Measurements from ENCODE around the gene HAUS5. TPM values are rescaled to one million over a fixed set of nuclear protein-coding genes. Genes with fewer than 3 reads are reported as not detected.

The HAUS5 gene
- total and polyA plus RNA-seq, 2 of the 8 experiments (the other 6 are each of a cell fraction or from before 2014, with no cell fraction given), result 13.8 to 25.7 TPM

DNA sequence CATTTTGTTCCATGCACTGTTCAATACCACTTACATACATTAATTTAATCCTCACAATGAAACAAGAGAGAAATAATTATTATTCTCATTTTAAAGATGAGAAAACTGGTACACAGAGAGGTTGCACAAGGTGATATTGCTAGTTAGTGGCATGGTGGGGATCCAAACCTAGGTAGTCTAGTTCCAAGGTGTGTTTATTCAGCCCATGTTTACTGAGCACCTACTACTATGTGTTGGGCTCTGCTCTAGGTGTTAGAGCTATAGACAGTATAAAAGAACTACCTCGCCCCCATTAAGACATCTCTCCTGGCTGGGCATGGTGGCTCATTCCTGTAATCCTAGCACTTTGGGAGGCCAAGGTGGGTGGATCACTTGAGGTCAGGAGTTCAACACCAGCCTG is 29.8 kb upstream of the HAUS5 start:
- no peak for DNase-seq (ENCODE audit: low read depth in 1 of 2, low spot score in 2 of 2)
- Histone ChIP-seq H4K5ac (ENCODE audit: insufficient read length, low read depth, low read length) (no peak overlapping the region), H3K79me2 (ENCODE audit: control insufficient read depth in 1 of 2, insufficient read depth in 2 of 2, low read length in 2 of 2) (no peaks in the 10 kb centered on the region), H3K27me3 (replicated peaks in 1 of 4; ENCODE audit: control insufficient read depth in 3 of 4, extremely low read depth in 1 of 4, insufficient read depth in 3 of 4, low read length in 3 of 4) (no peaks in the 10 kb centered on the region; a peak in 2 of 7 replicates), H3K36me3 (ENCODE audit: control insufficient read depth in 2 of 4, insufficient read depth in 4 of 4, low read length in 3 of 4) (no peaks in the 10 kb centered on the region), H2BK5ac (ENCODE audit: low read depth, low read length) (no peak overlapping the region), H3K27ac (ENCODE audit: low read depth, low read length) (no peak overlapping the region), H3K4ac (replicated peaks; ENCODE audit: insufficient read length, low read depth, low read length) (no peak overlapping the region), H2AFZ (ENCODE audit: low read length) (no peak overlapping the region), H2BK120ac (replicated peaks; ENCODE audit: low read depth, low read length) (no peak overlapping the region), H4K20me1 (replicated peaks in 1 of 2; ENCODE audit: control insufficient read depth in 1 of 2, insufficient read depth in 2 of 2, low read length in 2 of 2) (no peaks in the 10 kb centered on the region), H3K9ac (replicated peaks in 1 of 4; ENCODE audit: extremely low read depth in 1 of 4, low read depth in 3 of 4, low read length in 3 of 4) (no peak overlapping the region), H2BK12ac (ENCODE audit: low read depth, low read length) (no peak overlapping the region), H3K9me3 (ENCODE audit: insufficient read depth in 2 of 2, low read depth in 1 of 2, low read length in 1 of 2) (peaks cover 5 to 8% of the 10 kb centered on the region in 2 experiments; a peak in 3 of 4 replicates), H3K4me3 (ENCODE audit: extremely low read depth in 1 of 4, insufficient read depth in 2 of 4, low read depth in 3 of 4, low read length in 4 of 4) (no peak overlapping the region), H3K79me1 (ENCODE audit: low read depth, low read length) (no peaks in the 10 kb centered on the region), H3K4me2 (ENCODE audit: insufficient read depth in 1 of 2, low read depth in 2 of 2, low read length in 2 of 2) (no peak overlapping the region), H3K23ac (ENCODE audit: insufficient read length) (no peak overlapping the region), H3K14ac (ENCODE audit: insufficient read length) (no peak overlapping the region), H3K56ac (replicated peaks; ENCODE audit: insufficient read length, low read depth, low read length) (no peak overlapping the region), H4K91ac (replicated peaks; ENCODE audit: insufficient read length, low read length) (no peak overlapping the region), H3K23me2 (ENCODE audit: low read depth, low read length) (no peaks in the 10 kb centered on the region), H2BK20ac (ENCODE audit: low read length) (no peak overlapping the region), H3K4me1 (replicated peaks in 1 of 4; ENCODE audit: control insufficient read depth in 3 of 4, insufficient read depth in 4 of 4, low read length in 3 of 4) (no peaks in the 10 kb centered on the region), H4K8ac (ENCODE audit: extremely low read depth, insufficient read depth, low read length) (no peak overlapping the region), H2AK5ac (ENCODE audit: low read depth, low read length) (no peak overlapping the region), H2BK15ac (ENCODE audit: low read length) (no peak overlapping the region), H3K18ac (ENCODE audit: extremely low read depth, low read length) (no peak overlapping the region)
- 100% methylated on average over 1 of the region's 1 CpG; no CpG with 5 or more reads in 1 of the 2 experiments for WGBS, 2 experiments (ENCODE audit: extremely low coverage in 1 of 2, insufficient coverage in 1 of 2, insufficient read length in 1 of 2, insufficient replicate concordance in 2 of 2, low coverage in 1 of 2, low lambda C conversion rate in 2 of 2, missing lambda C conversion rate in 1 of 2)
- no peak for TF ChIP-seq EP300 (IDR thresholded peaks at IDR 0.05; ENCODE audit: borderline replicate concordance in 1 of 2, low read depth in 2 of 2, low read length in 2 of 2)
- TF ChIP-seq, protein P1, sequence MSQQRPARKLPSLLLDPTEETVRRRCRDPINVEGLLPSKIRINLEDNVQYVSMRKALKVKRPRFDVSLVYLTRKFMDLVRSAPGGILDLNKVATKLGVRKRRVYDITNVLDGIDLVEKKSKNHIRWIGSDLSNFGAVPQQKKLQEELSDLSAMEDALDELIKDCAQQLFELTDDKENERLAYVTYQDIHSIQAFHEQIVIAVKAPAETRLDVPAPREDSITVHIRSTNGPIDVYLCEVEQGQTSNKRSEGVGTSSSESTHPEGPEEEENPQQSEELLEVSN (IDR thresholded peaks at IDR 0.05), result no peak
- no peak for TF ChIP-seq RAD21 (IDR thresholded peaks at IDR 0.05 in 1 of 2, conservative IDR thresholded peaks at IDR 0.05 in 1 of 2; ENCODE audit: low read depth in 2 of 2, low read length in 2 of 2)
- no peak for TF ChIP-seq NRF1 (IDR thresholded peaks at IDR 0.05; ENCODE audit: low read depth, low read length)
- TF ChIP-seq JUND (IDR thresholded peaks at IDR 0.05; ENCODE audit: low read length), result no peak
- ChIA-PET CTCF (ENCODE audit: partially characterized antibody) (interaction anchor here (1.6 to 1.8 kb wide), 2 partner anchors 9 to 10 kb away, joined by 6 to 9 read pairs; no protein-coding TSS in a partner anchor), POLR2A (ENCODE audit: partially characterized antibody) (interaction anchor here (0.7 kb wide), 1 partner anchor 110 kb away, joined by 3 read pairs; no protein-coding TSS in a partner anchor)
- no peak for FAIRE-seq
